Testis (tissue), 2 donors: ENCODE measurements around the gene SAMD4A.

Experiments
- POLR2A ChIP-seq: fragments of 450-650 bp; IDR thresholded peaks from one replicate; pipeline ENCODE4 v1.6.1; 2017; ENCODE audit warnings: antibody characterized with exemption, mild to moderate bottlenecking, moderate library complexity
- TF ChIP-seq, protein P1 (sequence below), 3 experiments: fragments of 450-650 bp in 2 of 3; fragments of 200-600 bp in 1 of 3; sonication (generic) in 1 of 3; IDR thresholded peaks; one replicate each; pipeline ENCODE4 v1.5.1; 2016 to 2019; ENCODE audit warnings: antibody characterized with exemption in 3 of 3, mild to moderate bottlenecking in 2 of 3, moderate library complexity in 1 of 3

DNA sequence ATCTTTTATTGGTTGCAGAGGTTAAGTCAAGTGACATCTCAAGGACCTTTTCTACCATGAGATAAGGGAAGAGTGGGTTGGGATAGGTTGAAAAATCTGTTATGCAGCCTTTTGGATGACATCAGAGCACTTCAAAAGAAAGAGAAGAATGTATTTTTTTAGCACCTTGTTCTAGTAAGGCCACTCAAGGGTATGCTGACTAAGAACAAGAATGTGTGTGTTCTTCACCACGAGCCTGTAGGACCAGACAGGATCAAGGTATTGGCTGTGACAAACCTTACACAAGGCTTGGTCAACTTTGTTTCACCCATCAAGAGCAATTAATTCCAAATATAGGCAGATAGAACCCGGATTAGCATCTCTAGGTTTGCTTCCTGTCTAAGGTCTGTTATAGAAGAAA is 142.5 kb downstream of the SAMD4A start:
- no peak for TF ChIP-seq POLR2A
- TF ChIP-seq, protein P1, sequence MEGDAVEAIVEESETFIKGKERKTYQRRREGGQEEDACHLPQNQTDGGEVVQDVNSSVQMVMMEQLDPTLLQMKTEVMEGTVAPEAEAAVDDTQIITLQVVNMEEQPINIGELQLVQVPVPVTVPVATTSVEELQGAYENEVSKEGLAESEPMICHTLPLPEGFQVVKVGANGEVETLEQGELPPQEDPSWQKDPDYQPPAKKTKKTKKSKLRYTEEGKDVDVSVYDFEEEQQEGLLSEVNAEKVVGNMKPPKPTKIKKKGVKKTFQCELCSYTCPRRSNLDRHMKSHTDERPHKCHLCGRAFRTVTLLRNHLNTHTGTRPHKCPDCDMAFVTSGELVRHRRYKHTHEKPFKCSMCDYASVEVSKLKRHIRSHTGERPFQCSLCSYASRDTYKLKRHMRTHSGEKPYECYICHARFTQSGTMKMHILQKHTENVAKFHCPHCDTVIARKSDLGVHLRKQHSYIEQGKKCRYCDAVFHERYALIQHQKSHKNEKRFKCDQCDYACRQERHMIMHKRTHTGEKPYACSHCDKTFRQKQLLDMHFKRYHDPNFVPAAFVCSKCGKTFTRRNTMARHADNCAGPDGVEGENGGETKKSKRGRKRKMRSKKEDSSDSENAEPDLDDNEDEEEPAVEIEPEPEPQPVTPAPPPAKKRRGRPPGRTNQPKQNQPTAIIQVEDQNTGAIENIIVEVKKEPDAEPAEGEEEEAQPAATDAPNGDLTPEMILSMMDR (IDR thresholded peaks at IDR 0.05) = no peak
